Heart right ventricle (tissue), 16 donors: ENCODE results near the gene TMEM207. TPM values are rescaled to one million over a fixed set of nuclear protein-coding genes. Genes with fewer than 3 reads are reported as not detected.

Source experiments
- ATAC-seq, 8 donors: fragments of 200-7000 bp; cut with Tn5 transposase; one replicate each; pipeline ENCODE4 v1.9.1; 2020; ENCODE audit warnings: mild to moderate bottlenecking in 8 of 8, moderate library complexity in 8 of 8, moderate number of reproducible peaks in 1 of 8
- DNase-seq, 2 donors: peaks; one replicate each; pipeline ENCODE4 v3.0.0-alpha.2; 2020
- H3K27ac ChIP-seq, 10 donors: fragments of 200-600 bp; sonication (generic) in 2 of 10; one replicate each; pipeline versions ENCODE4 v1.5.0 to v1.8.0; 2020 to 2022; ENCODE audit warnings: mild to moderate bottlenecking in 3 of 10
- H3K27me3 ChIP-seq, 7 donors: fragments of 200-600 bp; one replicate each; pipeline ENCODE4 v1.8.0; 2021 to 2022; ENCODE audit warnings: mild to moderate bottlenecking in 2 of 7
- H3K36me3 ChIP-seq, 9 donors: fragments of 200-600 bp; sonication (generic) in 1 of 9; one replicate each; pipeline versions ENCODE4 v1.5.0 to v1.8.0; 2020 to 2022; ENCODE audit warnings: mild to moderate bottlenecking in 2 of 9
- H3K4me1 ChIP-seq, 9 donors: fragments of 200-600 bp; sonication (generic) in 1 of 9; one replicate each; pipeline versions ENCODE4 v1.5.0 to v1.8.0; 2020 to 2022; ENCODE audit warnings: mild to moderate bottlenecking in 4 of 9
- H3K4me3 ChIP-seq, 10 donors: fragments of 200-600 bp; sonication (generic) in 2 of 10; one replicate each; pipeline versions ENCODE4 v1.5.0 to v1.8.0; 2020 to 2022; ENCODE audit warnings: mild to moderate bottlenecking in 7 of 10, moderate library complexity in 2 of 10
- H3K9me3 ChIP-seq, 11 donors: fragments of 200-600 bp in 10 of 11; sonication (generic) in 2 of 11; one replicate each; pipeline versions ENCODE4 v1.5.0 to v1.8.0; 2013 to 2022; ENCODE audit warnings: mild to moderate bottlenecking in 2 of 11, control low read depth in 1 of 11, moderate library complexity in 1 of 11
- CTCF ChIP-seq, 9 donors: fragments of 200-600 bp; sonication (generic) in 2 of 9; IDR thresholded peaks; one replicate each; pipeline versions ENCODE4 v1.5.0 to v1.8.0; 2021 to 2022; ENCODE audit warnings: antibody characterized with exemption in 9 of 9, mild to moderate bottlenecking in 5 of 9, moderate library complexity in 1 of 9
- WGBS, 2 donors: extraction: QIAGEN DNeasy Blood & Tissue Kit; methylation state at CpG; one replicate each; pipeline ENCODE4 v1.1.7; 2013; ENCODE audit warnings: inconsistent platforms in 1 of 2; 5-methylcytosine and 5-hydroxymethylcytosine counted together
- intact Hi-C, 10 donors: fragments of 100-400 bp; cut with DNase I; formaldehyde crosslinking; loops; one replicate each; pipeline versions ENCODE4 v1.11.1 to v1.14.2; 2022
- polyA plus RNA-seq, 2 donors: library from polyadenylated mRNA; stranded (reverse); fragments of 200-250 nt; gene quantifications; one replicate each; pipeline ENCODE4 v1.2.3, GENCODE V29; 2013
- total RNA-seq, 10 donors: library from RNA; stranded (reverse); fragmentation: NEBNext Ultra II Directional in 3 of 10; extraction: Animal tissue kit (Norgen Biotek cat#: 25700) in 3 of 10; gene quantifications; one replicate each; pipeline versions ENCODE4 v1.2.1 to v1.2.4, GENCODE V29; 2021 to 2023
- donor health status: Arrhythmogenic right ventricular cardiomyopathy.
- donor health status: ischemic (EF 13 %, LVEDD 7.1; RV severe dilation, severe dysfunction).
- donor health status: healthy with polysubstance abuse.
- donor health status: DM: no; HTN: yes; CAD: no.
- donor health status: DM: no; HTN: no; CAD: no.
- donor health status: ischemic (EF 25% LVEDD 6.9; RV normal size, moderate dysfunction).
- donor health status: ischemic (EF 25% LVEDD 5.7; RV mildly dilated, moderate dysfunction).
- donor health status: healthy.
- donor health status: DM: yes; HTN: yes; CAD: no.
- donor health status: Ischemic cardiomyopathy.
- donor health status: ischemic (EF 35%, LVEDD 5.7; RV mildly dilated, moderate dysfunction).
- donor health status: nonischemic (EF 11% LVEDD 7.7; RV severe dilation, severe dysfunction).
- donor health status: DM: yes; HTN: yes; CAD: no.
- donor health status: PGD.
- donor health status: ischemic (EF 29% LVEDD 5.4; RV normal size, mild dysfunction).
- donor health status: nonischemic (EF 23%, LVEDD 6.1; RV moderate dilation, normal function).

Gene TMEM207
- total and polyA plus RNA-seq, 12 donors: not detected

- H3K4me1 ChIP-seq: peaks cover 0 to 6% (median 0%) of the 10 kb centered on the region in 9 donors
- 91 to 92% methylated on average over 1 of the region's 1 CpG for WGBS, 2 donors
- no peak for TF ChIP-seq CTCF (IDR thresholded peaks at IDR 0.05)
- peaks cover 0 to 9% (median 0%) of the 10 kb centered on the region in 7 donors for H3K27me3 ChIP-seq
- no peak overlapping the region for H3K4me3 ChIP-seq
- no peaks in the 10 kb centered on the region for H3K9me3 ChIP-seq
- intact Hi-C loops: no loop called here
- no peaks in the 10 kb centered on the region for H3K36me3 ChIP-seq
- ATAC-seq: no peak
- no peak for DNase-seq
- H3K27ac ChIP-seq: no peak overlapping the region
These were observed 7.5 kb downstream of the TMEM207 start for GRCh38 chr3:190442240-190442639.

GRCh38 chr3:190436331-190436730 lies 13.4 kb downstream of the TMEM207 start:
- intact Hi-C loops: no loop called here
- Histone ChIP-seq H3K9me3 (no peaks in the 10 kb centered on the region), H3K4me1 (no peaks in the 10 kb centered on the region), H3K27ac (no peak overlapping the region), H3K27me3 (peaks cover 0 to 5% (median 0%) of the 10 kb centered on the region in 7 donors), H3K4me3 (no peak overlapping the region), H3K36me3 (no peaks in the 10 kb centered on the region)
- 83 to 89% methylated on average over 2 of the region's 2 CpGs for WGBS, 2 donors
- ATAC-seq (no peak), DNase-seq (no peak)
- TF ChIP-seq CTCF (IDR thresholded peaks at IDR 0.05): no peak

GRCh38 chr3:190435618-190436017 lies 14.1 kb downstream of the TMEM207 start:
- no peak for DNase-seq

GRCh38 chr3:190433626-190434025 lies 16.1 kb downstream of the TMEM207 start:
- intact Hi-C loops: no loop called here
- DNase-seq (no peak), ATAC-seq (no peak)
- no peak overlapping the region for H3K4me3 ChIP-seq
- peaks cover 0 to 5% (median 0%) of the 10 kb centered on the region in 7 donors for H3K27me3 ChIP-seq
- H3K27ac ChIP-seq: no peak overlapping the region
- no peaks in the 10 kb centered on the region for H3K36me3 ChIP-seq
- TF ChIP-seq CTCF (IDR thresholded peaks at IDR 0.05): no peak
- WGBS, 2 donors: 71 to 86% methylated on average over 4 of the region's 4 CpGs
- no peaks in the 10 kb centered on the region for H3K4me1 ChIP-seq
- H3K9me3 ChIP-seq: no peaks in the 10 kb centered on the region

More at GRCh38 chr3:190435618-190436017, 14.1 kb downstream of the TMEM207 start:
- 52 to 60% methylated on average over 3 of the region's 3 CpGs for WGBS, 2 donors
- Histone ChIP-seq H3K9me3 (no peaks in the 10 kb centered on the region), H3K27me3 (peaks cover 0 to 5% (median 0%) of the 10 kb centered on the region in 7 donors), H3K4me1 (no peaks in the 10 kb centered on the region), H3K4me3 (no peak overlapping the region), H3K36me3 (no peaks in the 10 kb centered on the region), H3K27ac (no peak overlapping the region)
- no peak for ATAC-seq
- intact Hi-C loops: no loop called here
- no peak for TF ChIP-seq CTCF (IDR thresholded peaks at IDR 0.05)
